Measurements from ENCODE around the gene SPATA6.
"Not testable (repeated sequence)": the region's sequence is repeated elsewhere in the genome, so short reads cannot be mapped to it uniquely, and the experiment has no call there.

SPATA6 gene

GRCh38 chr1:48471691-48472576 is at the start of gene SPATA6:
Gene SPATA6 (minus strand): TSS chr1:48472204. CDS start chr1:48472008, 196 bp downstream.
- peak; percentile 97 for DNase-seq

- not testable (repeated sequence) for DNase-seq
These were observed 47.9 kb upstream of the SPATA6 start for GRCh38 chr1:48519896-48520295.

GRCh38 chr1:48506870-48507269 is 34.9 kb upstream of the SPATA6 start:
- no peak for DNase-seq

- no peak for DNase-seq
These were observed 28.8 kb upstream of the SPATA6 start for GRCh38 chr1:48500541-48501450.

DNA sequence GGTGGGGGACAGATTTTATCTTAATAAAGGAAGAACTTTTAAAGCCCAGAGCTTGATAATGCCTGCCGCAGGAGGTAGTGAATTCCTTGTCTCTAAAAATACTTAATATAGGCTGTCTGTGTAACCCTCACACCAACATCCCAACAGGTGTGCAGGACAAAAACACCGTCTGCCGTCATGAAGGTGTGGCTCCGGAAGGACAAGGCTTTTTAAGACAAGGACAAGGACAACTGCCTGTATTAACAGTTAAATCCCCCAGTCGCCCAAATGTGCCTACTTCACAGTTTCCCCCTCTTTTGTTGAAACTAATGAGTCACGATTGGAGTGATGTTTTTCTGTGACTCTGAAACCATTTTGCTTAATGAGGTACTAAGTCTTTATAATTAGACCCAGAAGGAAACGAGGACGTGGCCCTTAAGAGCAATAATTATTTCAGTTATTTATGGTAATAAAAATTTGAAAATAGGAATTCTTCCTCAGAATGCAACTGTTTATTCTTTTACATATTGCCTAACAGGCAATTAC is 27.3 kb upstream of the SPATA6 start:
- DNase-seq = no peak

GRCh38 chr1:48498096-48498791 is 26.2 kb upstream of the SPATA6 start:
- peak; percentile 78 for DNase-seq

DNA sequence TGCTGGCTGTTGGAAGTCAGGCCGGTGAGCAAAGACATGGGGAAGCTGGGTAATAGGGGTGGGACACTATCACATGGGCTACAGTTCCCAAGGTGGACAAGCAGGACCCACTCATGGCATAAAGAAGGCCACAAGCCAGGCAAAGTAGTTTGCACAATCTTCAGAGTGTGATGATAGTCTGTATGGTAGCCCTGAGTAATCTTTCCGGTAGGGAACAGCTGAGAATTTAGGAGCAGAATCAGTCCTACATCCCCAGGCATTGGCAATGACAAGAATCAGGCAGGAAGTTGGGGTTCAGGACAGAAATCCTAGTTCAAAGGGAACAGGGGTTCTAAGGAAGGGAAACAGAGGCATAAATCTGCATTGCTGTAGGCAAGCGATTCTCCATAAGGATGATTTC is 23.9 kb upstream of the SPATA6 start:
- DNase-seq = no peak

DNA sequence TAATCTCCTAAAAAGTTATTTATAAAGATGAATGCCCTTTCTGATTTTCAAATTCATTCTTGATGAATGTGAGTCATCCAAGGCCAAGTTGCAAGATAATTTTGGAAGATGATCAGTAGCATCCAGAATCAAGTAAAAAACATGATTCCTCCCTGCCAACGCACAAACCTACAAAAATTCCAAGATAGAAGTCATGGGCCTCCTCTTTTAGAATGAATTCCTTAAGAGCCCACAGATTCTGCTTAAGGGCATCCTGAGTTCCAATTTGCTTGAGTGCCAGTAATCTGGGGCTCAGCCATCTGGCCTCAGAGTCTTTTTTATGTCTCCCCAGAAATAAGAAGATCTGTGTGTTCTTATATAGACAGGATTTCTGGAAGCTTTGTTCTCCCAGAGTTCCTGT is 23.2 kb upstream of the SPATA6 start:
- DNase-seq = no peak

- DNase-seq = no peak
These were observed 22.2 kb upstream of the SPATA6 start for GRCh38 chr1:48493970-48494769.

DNA sequence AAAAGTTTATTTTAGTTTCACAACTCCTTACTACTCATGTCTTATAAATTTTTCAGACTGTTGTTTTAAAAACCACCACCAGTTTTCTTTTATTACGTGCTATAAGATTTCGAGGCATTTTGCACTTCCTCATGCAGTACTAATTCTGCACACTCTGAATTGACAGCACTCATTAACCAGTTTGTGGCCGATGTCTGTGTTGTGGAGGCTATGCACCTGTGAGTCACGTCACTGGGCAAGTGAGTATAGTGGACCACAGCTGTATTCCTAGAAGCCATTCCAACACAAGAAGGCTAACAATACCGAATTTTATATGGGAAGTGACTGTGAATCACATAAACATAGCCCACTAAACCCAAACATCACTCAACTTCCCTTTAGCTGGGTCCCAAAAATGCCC is 21.0 kb upstream of the SPATA6 start:
- no peak for DNase-seq

DNA sequence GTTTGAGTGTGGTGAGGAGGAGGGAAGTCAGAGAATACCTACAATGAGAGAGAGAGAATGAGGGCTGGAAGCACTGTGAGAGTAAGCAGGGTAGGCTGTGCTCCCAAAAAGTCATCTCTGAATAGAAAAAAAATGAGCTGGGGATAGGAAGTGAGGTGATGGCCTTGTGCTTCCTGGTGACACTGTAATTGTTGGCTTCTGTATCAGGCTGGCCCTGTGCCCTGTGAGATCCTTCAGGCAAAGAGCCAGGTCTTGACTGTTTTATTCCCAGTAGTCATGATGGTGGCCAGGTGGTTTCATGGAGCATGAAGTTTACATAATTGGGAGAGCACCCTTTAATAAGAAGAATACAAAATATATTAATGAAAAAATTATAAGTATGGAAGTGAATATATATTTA is 20.4 kb upstream of the SPATA6 start:
- no peak for DNase-seq

DNA sequence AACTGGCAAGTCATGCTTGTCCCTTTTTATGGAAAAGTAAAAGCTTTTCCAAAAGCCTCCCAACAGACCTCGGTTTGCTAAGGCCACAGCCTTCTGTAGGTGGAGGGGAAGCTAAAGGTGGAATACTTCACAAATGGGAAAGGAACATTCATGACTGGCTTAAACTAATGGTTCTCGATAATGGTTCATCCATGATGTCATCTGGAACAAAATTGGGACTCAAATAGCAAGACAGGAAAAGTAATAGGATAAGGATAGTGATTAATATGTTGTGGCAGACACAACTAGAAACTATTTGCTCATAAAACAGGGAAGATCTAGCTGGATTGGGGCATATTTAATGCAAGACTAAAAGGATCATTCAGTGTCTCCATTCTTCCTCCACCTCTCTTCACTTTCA is 16.7 kb upstream of the SPATA6 start:
- DNase-seq = no peak

GRCh38 chr1:48480504-48480903 is 8.5 kb upstream of the SPATA6 start:
- DNase-seq = no peak

- not testable (repeated sequence) for DNase-seq
These were observed 8.0 kb upstream of the SPATA6 start for GRCh38 chr1:48480023-48480422.

DNA sequence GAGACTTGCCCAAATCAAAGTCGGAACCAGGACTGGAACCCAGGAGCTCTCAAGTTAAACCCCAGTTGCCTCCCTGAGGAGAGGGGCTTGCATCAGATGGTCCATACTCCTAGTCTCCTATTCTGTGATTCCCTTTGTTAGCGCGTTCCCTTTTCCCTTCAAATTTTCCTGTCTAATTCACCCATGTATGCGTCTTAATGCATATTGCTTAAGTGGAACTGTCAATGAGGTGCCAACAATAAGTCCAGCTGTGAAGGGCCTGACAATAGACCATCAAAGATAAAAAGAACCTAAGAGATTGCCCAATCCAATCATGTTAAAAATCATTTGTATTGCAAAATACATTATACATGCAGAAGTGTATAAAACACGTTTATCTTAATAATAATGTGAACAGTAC is 634 bp upstream of the SPATA6 start:
- DNase-seq = no peak

DNA sequence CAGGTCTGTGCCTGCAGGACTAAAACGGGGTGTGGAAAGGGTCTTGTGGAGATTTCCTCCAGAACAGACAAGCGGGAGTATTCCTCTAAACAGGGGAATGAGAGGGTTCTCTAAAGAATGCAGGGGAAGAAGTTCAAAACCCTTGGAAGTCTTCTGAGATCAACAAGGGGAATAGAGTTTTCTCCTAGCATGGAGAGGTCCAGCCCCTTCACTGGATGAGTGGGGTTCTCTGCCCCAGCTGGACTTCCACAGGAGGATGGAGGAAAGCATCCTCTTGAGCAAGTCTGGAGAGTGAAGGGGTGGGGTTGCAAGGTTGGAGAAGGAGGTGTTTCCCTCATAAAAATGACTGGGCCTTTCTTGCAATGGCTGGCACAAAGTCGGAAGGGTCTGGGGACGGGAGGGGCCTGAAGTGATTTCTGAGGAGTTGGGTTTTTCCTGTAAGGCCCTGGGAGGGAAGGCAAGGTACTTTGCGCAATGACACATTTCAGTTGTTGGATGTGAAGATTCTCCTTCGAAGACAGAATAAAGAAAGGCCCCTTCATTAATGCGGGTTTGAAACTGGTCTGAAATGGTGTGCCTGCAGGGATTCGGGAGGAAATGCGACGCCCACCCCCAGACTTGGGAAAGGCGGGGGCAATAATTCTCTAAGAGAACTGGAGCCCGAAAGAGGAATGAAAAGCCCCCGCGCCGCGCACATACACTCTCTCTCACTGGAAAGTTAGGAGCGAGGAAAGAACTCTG is 884 bp downstream of the SPATA6 start:
- no peak for DNase-seq

- no peak for DNase-seq
These were observed 1.5 kb downstream of the SPATA6 start for GRCh38 chr1:48470481-48470855.

DNA sequence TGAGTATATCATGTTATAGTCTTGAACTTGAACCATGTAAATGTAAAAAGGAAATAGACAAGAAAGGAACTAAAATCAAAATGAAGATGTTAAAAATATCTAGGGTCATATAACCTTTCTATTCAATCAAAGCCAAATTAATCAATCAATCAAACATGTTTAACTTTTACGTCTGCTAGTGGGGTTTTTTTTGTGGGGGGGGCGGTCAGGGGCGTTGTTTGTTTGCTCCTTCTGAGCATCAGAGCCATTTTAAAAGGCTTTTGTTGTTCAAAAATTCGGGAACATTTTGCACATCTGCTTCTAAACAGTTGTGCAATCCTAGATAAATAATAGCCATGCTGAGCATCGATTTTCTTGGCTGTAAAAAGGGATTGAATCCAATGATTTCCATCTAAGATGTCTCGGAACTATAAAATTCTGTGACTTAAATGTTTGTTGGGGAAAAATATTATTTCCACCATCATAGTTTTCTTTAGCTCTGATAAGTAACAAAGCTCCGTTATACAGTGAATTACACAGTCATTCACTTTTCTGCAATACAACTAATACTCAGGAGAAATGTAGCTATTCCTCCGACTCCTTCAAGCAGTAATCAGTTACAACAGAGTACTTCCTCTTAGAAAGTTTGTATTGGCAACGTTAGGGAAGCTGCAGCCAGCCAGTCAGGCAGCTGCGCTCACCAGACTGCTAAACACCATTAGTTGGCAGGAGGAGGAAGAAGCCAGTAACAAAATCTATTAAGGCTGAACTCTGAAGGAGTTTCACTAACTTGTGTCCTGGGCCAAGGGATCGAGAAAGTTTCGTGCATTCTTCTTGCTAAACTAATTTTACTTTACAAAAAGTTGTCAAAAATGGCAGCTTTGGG is 2.2 kb downstream of the SPATA6 start:
- DNase-seq = peak; percentile 20

GRCh38 chr1:48466594-48466993 is 5.4 kb downstream of the SPATA6 start:
- DNase-seq = no peak

GRCh38 chr1:48462716-48463302 is 9.2 kb downstream of the SPATA6 start:
- no peak for DNase-seq

Measured in CD4-positive, alpha-beta T cell treated with Interleukin-6 for 4 hours (primary cell).